Measurements from ENCODE around the gene IFFO2. TPM values are rescaled to one million over a fixed set of nuclear protein-coding genes. Genes with fewer than 3 reads are reported as not detected.

Gene IFFO2
- total RNA-seq, 1 experiment from 2014 or later, result 15.6 TPM

GRCh38 chr1:18962855-18963737 lies 6.6 kb upstream of the IFFO2 start (continued):
- TF ChIP-seq POLR2AphosphoS5 (IDR thresholded peaks at IDR 0.05; ENCODE audit: low read depth, low read length) (no peak), RAD21 (IDR thresholded peaks at IDR 0.05; ENCODE audit: low read depth) (no peak)

GRCh38 chr1:18962121-18962721 lies 5.7 kb upstream of the IFFO2 start:
- intact Hi-C loops (cut with micrococcal nuclease), result no loop called here
- ChIA-PET POLR2A (no interaction called here), CTCF (no interaction called here), RAD21 (ENCODE audit: low non-redundant PET in 1 of 2, low total read pairs in 2 of 2, uncharacterized antibody in 2 of 2, unreplicated experiment in 2 of 2) (no interaction called here)
- no peak overlapping the region for H3K4me2 ChIP-seq (ENCODE audit: low read length)
- no peak overlapping the region for H3K4me3 ChIP-seq (replicated peaks in 1 of 2; ENCODE audit: low read depth in 1 of 2, low read length in 2 of 2)
- no peaks in the 10 kb centered on the region for H4K20me1 ChIP-seq (ENCODE audit: insufficient read depth)
- no peaks in the 10 kb centered on the region for H3K36me3 ChIP-seq (ENCODE audit: control insufficient read depth in 1 of 2, insufficient read depth in 2 of 2, low read length in 2 of 2)
- no peak overlapping the region for H2AFZ ChIP-seq (ENCODE audit: low read depth, low read length, poor library complexity, severe bottlenecking)
- H3K79me2 ChIP-seq (ENCODE audit: insufficient read depth, low read length), result no peaks in the 10 kb centered on the region
- no peaks in the 10 kb centered on the region for H3K9me3 ChIP-seq (ENCODE audit: control insufficient read depth in 1 of 2, insufficient read depth in 1 of 2, low read depth in 1 of 2, low read length in 2 of 2)
- no peaks in the 10 kb centered on the region for H3K9me2 ChIP-seq (ENCODE audit: insufficient read depth)
- no TSS peak for BruUV-seq (replicated peaks)
- DNase-seq (ENCODE audit: low read depth, low spot score) (no peak), ATAC-seq (no peak)
- TF ChIP-seq FOSL1 (IDR thresholded peaks at IDR 0.05; ENCODE audit: low read depth) (no peak), EZH2 (IDR thresholded peaks at IDR 0.05) (no peak), SRF (IDR thresholded peaks at IDR 0.05; ENCODE audit: low read depth) (no peak), ZNF274 (IDR thresholded peaks at IDR 0.05; ENCODE audit: low read depth, low read length) (no peak), YY1 (IDR thresholded peaks at IDR 0.05; ENCODE audit: extremely low read depth, insufficient replicate concordance, low read depth, low read length) (no peak)
- H3K27ac ChIP-seq (ENCODE audit: low read depth, low read length), result no peak overlapping the region
- H3K9ac ChIP-seq (ENCODE audit: low read length), result no peak overlapping the region
- no peaks in the 10 kb centered on the region for H3K27me3 ChIP-seq (ENCODE audit: insufficient read depth, low read length)
- H3K4me1 ChIP-seq (ENCODE audit: control insufficient read depth in 1 of 2, insufficient read depth in 2 of 2, low read length in 2 of 2), result peaks cover 2 to 14% of the 10 kb centered on the region in 2 experiments; a peak in 2 of 4 replicates
